SW480 (cell line): Measurements from ENCODE around the gene UCP3.
"Not testable (repeated sequence)": the region's sequence is repeated elsewhere in the genome, so short reads cannot be mapped to it uniquely, and the experiment has no call there.

ENCODE experiments used
- DNase-seq: peaks from one replicate; pipeline ENCODE4 v3.0.0-alpha.2; 2016; ENCODE audit warnings: low spot score

Gene UCP3

GRCh38 chr11:74000307-74001133 lies 8.4 kb downstream of the UCP3 start:
- no peak for DNase-seq

- DNase-seq: no peak
Observed at GRCh38 chr11:73999581-74000306, 9.1 kb downstream of the UCP3 start.

- no peak for DNase-seq
Observed at GRCh38 chr11:73998846-73999575, 9.9 kb downstream of the UCP3 start.

GRCh38 chr11:73997120-73997770 lies 11.6 kb downstream of the UCP3 start:
- no peak for DNase-seq

GRCh38 chr11:73996161-73996747 lies 12.6 kb downstream of the UCP3 start:
- no peak for DNase-seq

- no peak for DNase-seq
Observed at GRCh38 chr11:73995731-73996130, 13.2 kb downstream of the UCP3 start.

- DNase-seq: no peak
Observed at GRCh38 chr11:73995247-73995646, 13.6 kb downstream of the UCP3 start.

- DNase-seq: no peak
Observed at GRCh38 chr11:73991471-73992006, 17.3 kb downstream of the UCP3 start.

GRCh38 chr11:73990730-73991129 lies 18.2 kb downstream of the UCP3 start:
- DNase-seq: no peak

- no peak for DNase-seq
Observed at GRCh38 chr11:73989156-73989555, 19.7 kb downstream of the UCP3 start.

GRCh38 chr11:73988227-73988626 lies 20.7 kb downstream of the UCP3 start:
- DNase-seq: no peak

- not testable (repeated sequence) for DNase-seq
Observed at GRCh38 chr11:73985661-73986060, 23.2 kb downstream of the UCP3 start.

GRCh38 chr11:73983741-73984538 lies 24.9 kb downstream of the UCP3 start:
- no peak for DNase-seq

GRCh38 chr11:73982990-73983740 lies 25.7 kb downstream of the UCP3 start:
- DNase-seq: peak; percentile 93

- peak; percentile 82 for DNase-seq
Observed at GRCh38 chr11:73982595-73982989, 26.3 kb downstream of the UCP3 start, which contains the start of gene UCP2. Gene UCP2, minus strand, starts transcription at chr11:73982843. Its CDS starts 4,465 bp downstream, at chr11:73978378.

GRCh38 chr11:73981051-73981805 lies 27.7 kb downstream of the UCP3 start:
- no peak for DNase-seq

- no peak for DNase-seq
Observed at GRCh38 chr11:73980001-73980961, 28.6 kb downstream of the UCP3 start.

GRCh38 chr11:73978576-73979086 lies 30.3 kb downstream of the UCP3 start:
- no peak for DNase-seq
